ENCODE results near the gene GPRIN3. TPM values are rescaled to one million over a fixed set of nuclear protein-coding genes. Genes with fewer than 3 reads are reported as not detected.

Gene GPRIN3
- total RNA-seq, 1 experiment from 2014 or later = 0.48 TPM

- H3K23me2 ChIP-seq (ENCODE audit: insufficient read length, low read depth, low read length, poor library complexity, severe bottlenecking) = no peaks in the 10 kb centered on the region
- no peaks in the 10 kb centered on the region for H3K4me1 ChIP-seq (ENCODE audit: insufficient read depth, low read length)
- no peak overlapping the region for H3K4ac ChIP-seq (ENCODE audit: low read depth, low read length)
- H3K79me1 ChIP-seq (ENCODE audit: insufficient read depth, low read depth, low read length, poor library complexity, severe bottlenecking) = no peaks in the 10 kb centered on the region
- no peak overlapping the region for H2BK12ac ChIP-seq (ENCODE audit: insufficient read length, low read depth, low read length)
- H2BK120ac ChIP-seq (ENCODE audit: low read depth, low read length, poor library complexity, severe bottlenecking) = no peak overlapping the region
- H3K79me2 ChIP-seq (ENCODE audit: insufficient read depth, low read length) = no peaks in the 10 kb centered on the region
- H4K5ac ChIP-seq (ENCODE audit: insufficient read length, low read depth, low read length) = no peak overlapping the region
- no peak overlapping the region for H2BK20ac ChIP-seq (ENCODE audit: low read depth, low read length, poor library complexity, severe bottlenecking)
- no peak for TF ChIP-seq CTCF (conservative IDR thresholded peaks at IDR 0.05)
- whole genome bisulfite sequencing (ENCODE audit: extremely low coverage, insufficient read length, low lambda C conversion rate) = no CpG with 5 or more reads among the region's 4 CpGs
- no peak overlapping the region for H2AK5ac ChIP-seq (ENCODE audit: insufficient read length, low read length)
- no peak overlapping the region for H3K9ac ChIP-seq (ENCODE audit: extremely low read depth, insufficient read length, low read length)
- Mint-ChIP-seq H3K4me1 (no peaks in the 10 kb centered on the region; a peak in 1 of 4 replicates), H3K27ac (no peak overlapping the region), H3K36me3 (ENCODE audit: insufficient read depth in 1 of 3, low read depth in 3 of 3) (no peaks in the 10 kb centered on the region), H3K27me3 (ENCODE audit: low read depth) (no peaks in the 10 kb centered on the region), H3K4me3 (no peak overlapping the region), H3K9me3 (no peaks in the 10 kb centered on the region)
- no peak overlapping the region for H3K56ac ChIP-seq (ENCODE audit: insufficient read length, low read depth, low read length)
- H2BK15ac ChIP-seq (ENCODE audit: low read depth, low read length) = no peak overlapping the region
- H2BK5ac ChIP-seq (ENCODE audit: insufficient read length, low read length) = no peak overlapping the region
- no peak overlapping the region for H3K27ac ChIP-seq (ENCODE audit: insufficient read length, low read depth, low read length)
- no peak overlapping the region for H4K8ac ChIP-seq (replicated peaks; ENCODE audit: insufficient read length, low read depth, low read length)
- no peaks in the 10 kb centered on the region for H3K27me3 ChIP-seq (ENCODE audit: insufficient read depth, low read length)
- H4K20me1 ChIP-seq (ENCODE audit: control insufficient read depth, insufficient read depth, insufficient read length) = no peaks in the 10 kb centered on the region
- no peak overlapping the region for H3K4me2 ChIP-seq (ENCODE audit: insufficient read depth, insufficient read length, low read length)
- no peak for DNase-seq
- no peak overlapping the region for H4K91ac ChIP-seq (ENCODE audit: insufficient read length, low read depth, low read length)
- no peak overlapping the region for H3K14ac ChIP-seq (ENCODE audit: insufficient read depth, low read length)
- no peak overlapping the region for H3T11ph ChIP-seq (ENCODE audit: low read length)
- no peak overlapping the region for H3K18ac ChIP-seq (ENCODE audit: insufficient read length, low read depth, low read length)
- H2AFZ ChIP-seq (ENCODE audit: low read length) = no peak overlapping the region
- no peaks in the 10 kb centered on the region for H3K9me3 ChIP-seq (ENCODE audit: control insufficient read depth, low read depth, low read length)
- H3K23ac ChIP-seq (ENCODE audit: insufficient read length, low read depth, low read length) = no peak overlapping the region
Measured at GRCh38 chr4:89269121-89269666, 38.4 kb downstream of the GPRIN3 start.

Data from H9 (cell line).